ENCODE results near the gene BARX2. TPM values are rescaled to one million over a fixed set of nuclear protein-coding genes. Genes with fewer than 3 reads are reported as not detected.

The BARX2 gene
- total and polyA plus RNA-seq, 8 donors = 1.1 to 27.7 (median 2.3) TPM; not detected in 1

DNA sequence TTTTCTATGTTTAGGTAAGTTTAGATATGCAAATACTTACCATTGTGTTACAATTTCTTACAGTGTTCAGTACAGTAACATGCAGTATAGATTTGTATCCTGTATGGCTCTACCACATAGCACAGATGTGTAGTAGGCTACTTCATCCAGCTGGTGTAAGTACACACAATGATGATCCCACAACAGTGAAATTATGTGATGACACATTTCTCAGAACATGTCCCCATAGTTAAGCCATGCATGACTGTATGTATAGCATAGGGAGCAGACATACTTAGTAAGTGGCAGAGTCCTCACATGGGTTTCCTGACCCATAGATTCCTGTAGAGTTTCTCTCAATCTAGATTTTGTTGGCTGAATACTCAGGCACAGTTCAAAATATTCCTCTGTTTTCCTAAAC is 26.8 kb upstream of the BARX2 start:
- intact Hi-C loops (cut with DNase I; ENCODE audit: low total_unique reads) = no loop called here
- H3K27ac ChIP-seq = no peak overlapping the region
- H3K9me3 ChIP-seq = no peaks in the 10 kb centered on the region
- TF ChIP-seq POLR2A (IDR thresholded peaks at IDR 0.05) (no peak), CTCF (IDR thresholded peaks at IDR 0.05) (no peak), EP300 (IDR thresholded peaks at IDR 0.05) (no peak), POLR2AphosphoS5 (IDR thresholded peaks at IDR 0.05) (no peak)
- no peak overlapping the region for H3K4me3 ChIP-seq
- no peak for DNase-seq
- H3K36me3 ChIP-seq = no peaks in the 10 kb centered on the region
- H3K4me1 ChIP-seq = no peaks in the 10 kb centered on the region
- H3K27me3 ChIP-seq = no peaks in the 10 kb centered on the region

GRCh38 chr11:129352676-129353075 is 23.0 kb upstream of the BARX2 start:
- TF ChIP-seq POLR2A (IDR thresholded peaks at IDR 0.05) (no peak), POLR2AphosphoS5 (IDR thresholded peaks at IDR 0.05) (no peak), CTCF (IDR thresholded peaks at IDR 0.05) (no peak), EP300 (IDR thresholded peaks at IDR 0.05) (no peak)
- H3K27ac ChIP-seq = no peak overlapping the region
- DNase-seq = no peak
- no peak overlapping the region for H3K4me3 ChIP-seq
- no peaks in the 10 kb centered on the region for H3K4me1 ChIP-seq
- H3K9me3 ChIP-seq = no peaks in the 10 kb centered on the region
- no peaks in the 10 kb centered on the region for H3K27me3 ChIP-seq
- H3K36me3 ChIP-seq = no peaks in the 10 kb centered on the region
- 80 to 93% (median 91%) methylated on average over 3 of the region's 3 CpGs for WGBS, 5 donors
- intact Hi-C loops (cut with DNase I; ENCODE audit: low total_unique reads) = no loop called here

GRCh38 chr11:129354691-129355090 is 21.0 kb upstream of the BARX2 start:
- no peak for DNase-seq
- Histone ChIP-seq H3K4me3 (no peak overlapping the region), H3K27me3 (no peaks in the 10 kb centered on the region), H3K27ac (no peak overlapping the region), H3K36me3 (no peaks in the 10 kb centered on the region), H3K4me1 (no peaks in the 10 kb centered on the region), H3K9me3 (peaks cover 0 to 7% (median 3%) of the 10 kb centered on the region in 4 donors)
- TF ChIP-seq POLR2A (IDR thresholded peaks at IDR 0.05) (no peak), POLR2AphosphoS5 (IDR thresholded peaks at IDR 0.05) (no peak), CTCF (IDR thresholded peaks at IDR 0.05) (no peak), EP300 (IDR thresholded peaks at IDR 0.05) (no peak)
- intact Hi-C loops (cut with DNase I; ENCODE audit: low total_unique reads) = no loop called here
- WGBS, 5 donors = 56 to 71% (median 61%) methylated on average over 4 of the region's 4 CpGs

DNA sequence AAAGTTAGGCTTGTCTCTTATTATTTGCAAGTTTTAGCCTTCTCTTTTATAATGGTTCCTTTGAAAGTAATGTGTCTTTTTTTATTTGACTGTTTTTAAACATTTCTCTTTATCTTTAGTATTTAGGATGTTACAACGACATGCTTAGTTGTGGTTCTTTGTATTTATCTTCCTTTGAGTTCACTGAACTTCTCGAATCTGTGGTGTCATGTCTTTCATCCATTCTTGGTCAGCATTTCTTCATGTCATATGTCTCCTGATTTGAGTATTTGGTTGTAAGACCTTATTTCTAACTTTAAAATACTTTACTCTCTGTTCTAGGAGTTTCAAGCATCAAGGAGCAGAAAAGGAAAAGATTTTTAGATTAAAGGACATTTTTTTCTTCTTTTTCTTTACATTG is 15.9 kb upstream of the BARX2 start:
- DNase-seq = no peak
- peaks cover 0 to 16% (median 9%) of the 10 kb centered on the region in 4 donors for H3K9me3 ChIP-seq
- TF ChIP-seq POLR2AphosphoS5 (IDR thresholded peaks at IDR 0.05) (no peak), CTCF (IDR thresholded peaks at IDR 0.05) (no peak), POLR2A (IDR thresholded peaks at IDR 0.05) (no peak), EP300 (IDR thresholded peaks at IDR 0.05) (no peak)
- no peaks in the 10 kb centered on the region for H3K36me3 ChIP-seq
- H3K4me1 ChIP-seq = peaks cover 0 to 9% (median 8%) of the 10 kb centered on the region in 4 donors
- H3K4me3 ChIP-seq = no peak overlapping the region
- intact Hi-C loops (cut with DNase I; ENCODE audit: low total_unique reads) = no loop called here
- no peak overlapping the region for H3K27ac ChIP-seq
- peaks cover 0 to 28% (median 0%) of the 10 kb centered on the region in 3 donors for H3K27me3 ChIP-seq
- 62 to 80% (median 70%) methylated on average over 2 of the region's 2 CpGs for WGBS, 5 donors

Data from stomach (tissue), 9 donors.